ENCODE measurements around the gene ZNHIT6.

DNA sequence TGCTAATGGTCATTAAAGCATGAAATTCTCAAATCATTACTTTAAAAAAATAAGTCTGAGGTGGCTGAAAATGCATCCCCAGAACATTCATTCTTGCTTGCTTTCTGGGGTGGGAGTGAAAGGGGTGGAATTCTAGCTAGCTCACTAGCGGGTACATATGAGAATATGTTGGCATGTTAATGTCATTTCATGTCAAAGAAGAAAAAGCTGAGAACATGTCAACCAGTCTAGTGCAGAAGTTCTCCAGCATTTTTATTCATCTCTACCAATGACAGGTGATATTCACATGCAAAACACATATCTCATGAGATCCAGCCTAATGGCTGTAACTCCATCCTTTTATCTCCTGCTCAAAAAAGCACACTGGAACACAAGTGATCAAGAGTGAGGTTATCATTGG, 49.1 kb downstream of the ZNHIT6 start:
- TF ChIP-seq, protein P1, sequence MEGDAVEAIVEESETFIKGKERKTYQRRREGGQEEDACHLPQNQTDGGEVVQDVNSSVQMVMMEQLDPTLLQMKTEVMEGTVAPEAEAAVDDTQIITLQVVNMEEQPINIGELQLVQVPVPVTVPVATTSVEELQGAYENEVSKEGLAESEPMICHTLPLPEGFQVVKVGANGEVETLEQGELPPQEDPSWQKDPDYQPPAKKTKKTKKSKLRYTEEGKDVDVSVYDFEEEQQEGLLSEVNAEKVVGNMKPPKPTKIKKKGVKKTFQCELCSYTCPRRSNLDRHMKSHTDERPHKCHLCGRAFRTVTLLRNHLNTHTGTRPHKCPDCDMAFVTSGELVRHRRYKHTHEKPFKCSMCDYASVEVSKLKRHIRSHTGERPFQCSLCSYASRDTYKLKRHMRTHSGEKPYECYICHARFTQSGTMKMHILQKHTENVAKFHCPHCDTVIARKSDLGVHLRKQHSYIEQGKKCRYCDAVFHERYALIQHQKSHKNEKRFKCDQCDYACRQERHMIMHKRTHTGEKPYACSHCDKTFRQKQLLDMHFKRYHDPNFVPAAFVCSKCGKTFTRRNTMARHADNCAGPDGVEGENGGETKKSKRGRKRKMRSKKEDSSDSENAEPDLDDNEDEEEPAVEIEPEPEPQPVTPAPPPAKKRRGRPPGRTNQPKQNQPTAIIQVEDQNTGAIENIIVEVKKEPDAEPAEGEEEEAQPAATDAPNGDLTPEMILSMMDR (IDR thresholded peaks at IDR 0.05), result no peak
- TF ChIP-seq POLR2AphosphoS5 (IDR thresholded peaks at IDR 0.05) (no peak), POLR2A (IDR thresholded peaks at IDR 0.05) (no peak)

Measured in breast epithelium (tissue), 3 donors.